Glomerular visceral epithelial cell (primary cell): ENCODE measurements around the gene EML1.

Experiments
- DNase-seq: peaks from one replicate; pipeline ENCODE4 v3.0.0-alpha.2; 2016; ENCODE audit errors: extremely low spot score

Gene EML1

DNA sequence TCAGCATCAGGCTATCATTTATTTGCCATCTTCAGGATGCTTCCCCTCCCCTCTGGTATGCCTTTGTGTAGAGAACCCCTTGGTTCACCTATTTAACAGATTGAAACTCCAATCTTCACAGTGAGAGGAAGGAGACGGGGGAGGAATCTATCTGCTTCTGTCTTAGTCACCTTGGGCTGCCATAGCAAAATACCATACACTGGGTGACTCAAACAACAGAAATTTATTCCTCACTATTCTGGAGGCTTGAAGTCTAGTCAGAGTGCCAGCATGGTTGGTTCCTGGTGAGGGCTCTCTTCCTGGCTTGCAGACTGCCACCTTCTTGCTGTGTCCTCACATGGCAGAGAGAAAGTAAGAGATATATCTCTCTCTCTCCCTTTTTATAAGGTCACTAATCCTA is 13.5 kb upstream of the EML1 start:
- DNase-seq: no peak

DNA sequence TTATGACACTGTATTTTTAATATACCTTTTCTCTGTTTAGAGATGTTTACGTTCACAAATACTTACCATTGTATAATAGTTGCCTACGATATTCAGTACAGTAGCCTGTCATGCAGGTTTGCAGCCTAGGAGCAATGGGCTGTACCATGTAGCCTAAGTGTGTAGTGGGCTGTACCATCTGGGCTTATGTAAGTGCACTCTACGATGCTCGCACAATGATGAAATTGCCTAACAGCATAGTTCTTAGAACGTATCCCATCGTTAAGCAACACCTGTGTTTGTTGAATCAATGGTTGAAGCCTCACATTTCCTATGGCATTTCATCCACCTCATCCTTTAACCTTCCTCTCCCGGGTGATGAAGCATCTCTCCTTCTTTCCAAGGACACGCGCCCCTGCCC is 12.5 kb upstream of the EML1 start:
- no peak for DNase-seq

DNA sequence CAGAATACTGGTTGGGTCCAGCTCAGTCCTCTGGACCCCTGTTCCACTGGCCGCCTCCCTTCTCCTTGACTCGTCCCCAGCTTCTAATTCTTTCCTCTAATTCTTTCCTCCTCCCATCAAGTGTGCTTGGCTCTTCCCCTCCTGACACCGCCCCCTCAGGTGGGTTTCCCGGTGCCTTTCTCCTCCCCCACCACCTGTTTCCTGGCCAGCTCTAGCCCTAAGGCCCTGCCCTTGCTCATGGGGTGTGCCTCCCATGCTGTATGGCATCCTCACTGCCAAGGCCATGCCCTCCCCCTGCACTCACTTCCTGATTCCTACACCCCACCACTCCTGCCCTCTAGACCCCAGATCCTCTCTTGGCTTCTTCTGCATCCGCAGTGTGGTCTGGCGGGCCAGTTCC is 12.1 kb upstream of the EML1 start:
- no peak for DNase-seq

DNA sequence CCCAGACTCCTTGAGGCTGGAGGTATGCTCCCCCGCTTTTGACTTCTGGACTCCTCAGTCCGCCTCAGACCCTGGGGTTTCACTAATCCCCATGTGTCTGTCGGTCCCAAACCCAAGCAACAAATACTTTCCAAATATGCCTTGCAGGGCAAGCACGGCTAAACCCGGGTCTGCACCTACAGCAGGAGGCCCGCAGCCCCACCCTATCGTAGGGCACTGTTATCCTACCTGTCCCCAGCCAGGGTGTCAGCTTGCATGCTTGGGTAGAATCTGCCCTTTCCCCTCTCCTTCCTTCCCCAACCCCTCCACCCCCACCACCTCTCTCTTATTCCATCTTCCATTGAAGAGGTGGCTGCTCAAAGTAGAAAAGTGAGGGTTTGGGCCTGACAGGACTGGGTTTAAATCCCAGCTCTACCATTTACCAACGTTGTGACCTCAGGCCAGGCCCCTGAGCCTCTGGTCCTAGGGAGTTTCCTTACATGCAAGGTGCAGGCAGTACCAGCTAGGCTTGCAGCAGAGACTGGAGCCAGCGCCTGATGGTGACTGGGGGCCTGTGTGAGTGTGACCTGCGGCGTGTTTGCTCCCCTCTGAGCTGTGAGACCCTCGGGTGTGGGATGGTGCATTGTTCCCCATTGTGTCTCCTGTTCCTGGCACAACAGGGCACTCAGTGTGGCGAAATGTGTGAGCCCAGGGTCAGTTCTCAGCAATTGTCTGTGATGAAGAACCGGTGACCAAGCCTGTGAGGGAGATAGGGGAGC is 11.2 kb upstream of the EML1 start:
- DNase-seq: no peak

DNA sequence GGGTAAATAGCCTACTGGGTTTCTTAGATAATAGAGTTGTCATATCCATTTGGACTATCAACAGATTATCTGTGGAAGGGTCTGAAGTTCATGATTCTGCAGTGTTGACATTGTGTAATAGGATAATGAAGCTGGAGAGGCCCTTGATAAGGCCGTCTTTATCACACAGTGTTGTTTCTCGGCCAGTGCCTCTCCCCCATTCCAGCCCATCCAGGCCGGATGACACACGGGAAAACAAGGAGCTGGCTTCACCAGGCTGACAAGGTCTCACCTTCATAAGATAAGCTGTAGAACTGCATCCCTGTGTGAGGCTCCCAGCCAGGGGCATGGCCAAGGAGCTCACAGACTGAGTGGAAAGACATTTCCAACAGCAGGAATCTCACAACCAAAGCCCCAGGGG is 8.7 kb upstream of the EML1 start:
- no peak for DNase-seq

DNA sequence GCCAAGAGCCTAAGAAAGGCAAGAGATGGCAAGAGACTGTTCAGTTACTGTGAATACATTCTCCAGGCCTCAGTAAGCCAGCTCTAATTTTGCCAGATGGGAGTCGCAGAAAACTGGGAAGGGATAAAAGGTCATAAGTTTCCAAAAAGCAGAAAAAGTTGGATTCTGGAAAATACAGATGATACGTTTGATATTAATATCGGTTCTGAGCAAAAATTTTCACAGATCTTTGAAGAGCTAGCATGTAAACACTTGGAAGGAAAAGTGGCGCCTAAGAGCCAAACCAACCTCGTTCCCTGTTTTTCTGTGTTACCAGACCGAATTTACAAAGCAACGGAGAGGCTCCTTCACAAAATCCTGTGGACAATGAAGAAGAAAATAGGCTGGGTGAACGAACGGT is 7.8 kb upstream of the EML1 start:
- no peak for DNase-seq

DNA sequence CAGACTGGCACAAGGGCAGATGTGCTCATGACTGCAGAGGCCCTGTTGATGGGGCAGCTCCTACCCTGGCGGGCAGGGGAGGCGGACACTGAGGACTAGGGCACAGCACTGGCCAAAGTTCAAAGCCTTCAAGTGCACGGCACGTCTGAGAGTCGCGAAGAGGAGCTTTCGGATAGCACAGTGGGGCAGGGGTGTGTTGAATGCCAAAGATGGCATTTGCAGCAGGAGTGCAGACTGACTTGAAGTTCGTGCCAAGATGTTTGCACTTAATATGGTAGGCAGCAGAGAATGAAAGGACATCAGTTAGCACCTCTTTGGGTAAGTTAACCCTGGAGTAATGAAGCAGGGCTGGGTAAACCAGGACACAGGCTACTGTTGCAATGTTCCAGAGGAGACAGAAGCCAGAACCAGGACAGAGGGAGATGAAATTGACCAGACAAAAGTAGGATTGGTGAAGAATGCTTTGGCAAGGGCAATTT is 6.7 kb upstream of the EML1 start:
- no peak for DNase-seq

DNA sequence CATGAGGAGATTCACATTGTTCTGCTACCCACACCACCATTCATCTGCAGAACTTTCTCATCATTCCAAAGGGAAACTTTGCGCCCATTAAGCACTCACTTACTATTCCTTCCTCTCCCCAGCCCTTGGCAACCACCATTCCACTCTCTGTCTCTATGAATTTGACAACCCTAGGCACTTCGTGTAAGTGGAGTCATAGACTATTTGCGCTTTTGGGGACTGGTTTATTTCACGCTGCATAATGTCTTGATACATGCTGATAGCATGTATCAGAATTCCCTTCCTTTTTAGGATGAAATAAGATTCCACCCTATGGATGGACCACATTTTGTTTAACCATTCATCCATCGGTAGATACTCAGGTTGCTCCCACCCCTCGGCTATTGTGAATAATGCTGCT is 4.5 kb upstream of the EML1 start:
- no peak for DNase-seq

DNA sequence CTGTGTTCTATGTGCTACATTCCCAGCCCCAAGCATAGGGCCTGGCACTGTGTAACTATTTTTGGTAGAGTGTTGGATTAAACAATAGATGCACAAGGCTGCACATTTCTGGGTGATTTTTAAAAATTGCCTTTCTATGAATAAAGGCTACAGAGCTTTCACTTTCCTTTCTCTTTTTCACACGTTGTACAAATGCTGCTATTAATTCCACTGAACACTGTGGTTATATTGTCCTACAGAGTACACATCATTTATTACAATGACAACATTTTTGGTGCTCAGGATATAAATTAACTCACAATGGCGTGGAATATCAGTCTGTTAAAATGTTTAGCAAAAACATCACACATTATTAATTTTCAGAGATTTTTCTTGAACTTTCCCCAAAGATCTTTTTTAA is 3.6 kb upstream of the EML1 start:
- no peak for DNase-seq

DNA sequence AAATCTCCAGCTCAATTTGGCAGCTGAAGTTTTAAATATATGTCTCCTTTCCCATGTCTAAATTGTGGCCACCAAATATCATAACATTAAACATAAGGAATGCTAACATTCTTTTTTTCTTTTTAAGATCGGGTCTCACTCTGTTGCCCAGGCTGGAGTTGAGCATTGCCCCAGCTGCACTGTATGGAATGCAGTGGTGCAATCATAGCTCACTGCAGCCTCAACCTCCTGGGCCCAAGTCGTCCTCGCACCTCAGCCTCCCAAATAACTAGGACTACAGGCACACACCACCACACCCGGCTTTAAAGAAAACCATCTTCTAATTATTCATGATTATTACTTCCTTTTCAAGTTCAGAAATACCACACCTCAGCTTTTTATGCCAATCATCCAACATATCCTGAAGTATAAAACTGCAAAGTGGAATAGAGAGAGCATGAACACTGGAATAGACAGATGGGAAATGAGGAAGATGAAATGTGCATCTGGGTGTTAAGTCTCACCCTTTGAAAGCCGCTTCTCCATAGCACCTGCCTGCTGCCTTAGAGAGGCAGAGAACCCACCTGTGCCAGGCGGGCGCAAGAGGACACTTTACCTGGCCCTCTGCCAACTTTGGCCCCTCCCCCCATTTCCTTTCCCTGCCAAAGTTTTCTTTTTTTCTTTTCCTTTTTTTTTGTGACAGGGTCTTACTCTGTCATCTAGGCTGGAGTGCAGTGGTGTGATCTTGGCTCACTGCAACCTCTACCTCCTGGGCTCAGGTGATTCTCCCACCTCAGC is 2.8 kb upstream of the EML1 start:
- DNase-seq: no peak

DNA sequence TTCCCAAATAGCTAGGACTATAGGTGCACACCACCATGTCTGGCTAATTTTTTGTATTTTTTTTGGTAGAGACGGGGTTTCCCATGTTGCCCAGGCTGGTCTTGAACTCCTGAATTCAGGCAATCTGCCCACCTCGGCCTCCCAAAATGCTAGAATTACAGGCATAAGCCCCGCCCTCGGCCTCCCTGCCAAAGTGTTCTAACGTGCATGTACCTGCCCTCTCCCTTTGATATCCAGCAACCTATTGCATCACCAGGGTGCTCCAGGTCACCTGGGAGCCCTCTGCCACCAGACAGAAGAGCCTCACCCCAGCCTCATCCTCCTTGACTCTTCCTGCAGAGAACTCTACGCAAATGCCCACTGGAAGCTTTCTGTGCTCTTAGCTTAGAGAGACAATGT is 2.2 kb upstream of the EML1 start:
- no peak for DNase-seq

DNA sequence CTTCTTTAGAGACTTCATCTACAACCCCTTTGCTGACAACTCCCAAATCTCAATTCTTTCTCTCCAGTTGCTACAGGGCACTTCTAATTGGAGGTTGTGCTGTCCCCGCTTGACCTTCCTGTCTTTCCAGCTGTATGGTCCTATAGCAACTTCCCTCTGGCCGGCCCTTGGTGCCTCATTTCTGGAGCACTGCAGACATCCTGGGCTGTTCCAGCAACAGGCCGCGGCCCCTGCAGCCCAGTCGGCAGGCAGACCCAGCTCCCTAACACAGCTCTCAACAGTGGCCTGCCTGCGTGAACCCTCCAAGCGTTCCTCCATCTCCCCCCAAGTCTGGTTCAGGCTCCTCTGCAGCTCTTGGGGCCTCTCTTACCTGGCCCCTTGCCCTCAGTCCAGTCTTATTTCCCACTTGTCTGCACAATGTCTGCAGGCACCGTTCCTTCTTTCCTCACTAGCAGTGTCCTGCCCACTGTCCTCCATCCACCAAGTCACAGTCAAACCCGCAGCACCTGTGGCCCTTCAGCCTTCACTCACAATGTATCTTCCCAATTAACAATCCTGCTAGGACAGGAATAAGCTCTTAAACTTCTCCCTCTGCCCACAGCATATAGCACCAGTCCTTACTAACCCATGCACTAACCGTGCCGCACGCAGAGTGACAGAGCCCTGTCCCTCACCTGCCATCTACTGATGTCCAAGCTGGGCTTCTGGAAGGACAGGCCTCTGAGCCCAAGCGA is 1.6 kb upstream of the EML1 start:
- DNase-seq: no peak

DNA sequence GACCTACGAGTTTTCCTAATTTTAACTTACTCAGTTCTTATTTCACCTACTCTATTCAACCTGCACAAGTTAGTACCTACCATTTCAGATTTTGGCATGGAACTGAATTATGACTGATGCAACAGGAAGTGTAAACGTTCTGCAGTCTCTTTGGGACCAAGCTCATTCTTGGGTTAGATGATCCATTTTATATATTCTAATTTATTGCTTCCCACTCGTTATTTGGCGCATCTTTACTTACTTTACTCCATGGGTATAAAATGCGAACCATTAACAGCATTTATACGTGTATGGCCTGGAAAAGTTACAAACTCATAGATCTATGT is 1.0 kb upstream of the EML1 start:
- DNase-seq: no peak

DNA sequence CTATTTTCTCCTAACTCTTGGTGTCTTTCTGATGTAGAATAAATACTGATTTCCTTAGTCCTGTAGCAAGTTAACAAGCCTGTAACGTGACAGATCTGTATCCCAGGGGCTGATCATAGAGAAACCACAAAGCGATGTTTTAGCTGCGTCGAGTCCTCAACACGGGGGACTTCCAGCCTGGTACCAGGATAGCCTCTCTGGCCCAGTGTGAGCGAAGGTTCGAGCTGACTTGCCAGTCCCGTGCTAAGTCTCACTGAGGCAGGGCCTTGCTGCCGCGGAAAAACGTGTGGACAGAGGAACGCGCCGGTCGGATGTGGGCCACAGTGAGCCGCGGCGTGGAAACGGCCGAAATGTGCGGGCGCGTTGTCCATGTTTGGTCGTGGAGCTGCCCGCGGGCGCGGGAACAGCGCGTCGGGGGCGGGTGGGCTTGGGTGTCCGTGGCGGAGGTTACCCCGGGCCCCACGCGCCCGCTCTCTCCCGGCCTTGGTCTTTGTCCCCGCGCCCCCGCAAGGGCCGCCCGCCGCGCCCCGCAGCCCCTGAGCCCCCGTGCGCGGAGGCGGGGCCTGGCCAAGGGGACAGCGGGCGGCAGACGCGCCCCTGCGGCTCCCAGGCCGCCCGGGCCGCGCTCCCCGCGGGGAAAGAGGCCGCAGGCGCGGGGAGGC is 531 bp upstream of the EML1 start:
- DNase-seq: no peak

DNA sequence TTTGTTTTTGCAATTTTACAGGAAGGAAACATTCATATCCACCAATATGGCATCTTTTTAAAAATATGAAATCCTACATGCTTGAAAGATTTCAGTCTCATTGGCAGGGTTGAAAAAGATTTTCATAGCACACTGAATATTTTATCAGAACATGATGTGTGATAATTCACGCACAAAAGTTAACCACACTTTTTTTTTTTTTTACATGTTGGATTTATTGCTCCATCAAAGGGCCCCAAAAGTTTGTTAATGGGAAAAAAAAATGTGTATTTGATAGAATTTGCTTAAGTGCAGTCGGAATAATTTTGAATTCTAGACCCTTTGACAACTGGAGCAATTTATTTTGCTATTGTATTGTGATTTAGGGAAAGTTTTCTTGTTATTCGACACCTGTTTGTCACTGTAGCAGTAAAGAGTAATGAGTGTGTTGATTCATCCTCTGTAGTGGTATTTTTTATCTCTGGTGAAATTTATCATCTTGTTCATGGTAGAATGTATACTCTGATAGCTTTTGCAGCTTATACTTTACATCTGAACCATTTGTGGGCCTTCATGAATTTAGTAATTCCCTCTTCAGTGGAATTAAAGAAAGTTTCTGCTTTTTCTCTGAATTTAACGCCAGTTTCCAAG is 1.1 kb downstream of the EML1 start:
- DNase-seq: no peak

DNA sequence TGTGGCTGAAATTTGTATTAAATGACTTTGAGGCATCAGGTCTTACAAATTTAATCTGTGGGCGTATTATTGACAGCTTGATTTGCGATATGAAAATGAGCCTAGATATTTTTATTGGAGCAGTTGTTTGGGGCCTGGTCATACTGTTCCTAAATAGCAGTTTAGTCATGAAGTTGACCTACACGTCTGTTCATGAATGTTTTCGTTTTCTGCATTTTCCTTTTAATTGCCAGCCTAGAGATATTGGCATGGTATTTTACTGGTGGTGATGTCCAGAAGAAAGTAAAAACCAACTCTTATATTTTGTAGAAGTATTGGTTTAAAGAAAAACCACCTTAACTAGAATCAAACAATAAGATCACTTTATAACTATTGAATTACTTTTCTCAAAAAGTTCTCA is 1.8 kb downstream of the EML1 start:
- no peak for DNase-seq

DNA sequence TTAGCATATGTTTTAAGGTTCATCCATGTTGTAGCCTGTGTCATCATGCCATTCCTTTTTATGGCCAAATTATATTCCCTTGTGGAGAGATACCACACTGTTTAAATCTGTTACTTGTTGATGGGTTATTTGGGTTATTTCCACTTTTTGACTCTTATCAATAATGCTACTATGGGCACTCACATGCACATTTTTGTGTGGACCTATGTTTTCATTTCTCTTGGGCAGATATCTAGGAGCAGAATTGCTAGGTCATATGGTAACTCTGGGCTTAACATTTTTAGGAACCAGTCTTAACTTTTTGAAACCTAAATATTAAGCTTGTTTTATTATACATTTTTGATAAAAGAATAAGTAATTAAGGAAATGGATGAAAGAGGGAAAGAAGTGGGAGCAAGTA is 4.0 kb downstream of the EML1 start:
- no peak for DNase-seq

DNA sequence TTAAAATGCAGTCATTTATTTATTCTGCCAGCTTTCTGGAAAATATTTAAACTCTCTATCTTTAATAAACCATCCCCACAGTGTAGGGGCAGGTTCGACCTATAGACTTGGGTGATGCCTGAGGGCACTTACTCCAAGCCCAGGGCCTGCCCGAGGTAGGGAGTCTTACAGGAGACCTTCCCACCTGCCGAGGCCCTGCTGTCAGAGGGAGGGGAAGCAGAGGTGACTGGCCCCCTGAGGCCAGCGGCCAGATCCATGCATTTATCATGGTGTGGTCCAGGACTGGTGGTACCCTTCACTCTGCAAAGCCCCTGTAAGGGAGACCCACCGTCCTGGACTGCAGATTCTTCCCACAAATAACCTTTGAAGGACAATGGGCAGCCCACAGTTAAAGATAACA is 7.6 kb downstream of the EML1 start:
- DNase-seq: no peak

DNA sequence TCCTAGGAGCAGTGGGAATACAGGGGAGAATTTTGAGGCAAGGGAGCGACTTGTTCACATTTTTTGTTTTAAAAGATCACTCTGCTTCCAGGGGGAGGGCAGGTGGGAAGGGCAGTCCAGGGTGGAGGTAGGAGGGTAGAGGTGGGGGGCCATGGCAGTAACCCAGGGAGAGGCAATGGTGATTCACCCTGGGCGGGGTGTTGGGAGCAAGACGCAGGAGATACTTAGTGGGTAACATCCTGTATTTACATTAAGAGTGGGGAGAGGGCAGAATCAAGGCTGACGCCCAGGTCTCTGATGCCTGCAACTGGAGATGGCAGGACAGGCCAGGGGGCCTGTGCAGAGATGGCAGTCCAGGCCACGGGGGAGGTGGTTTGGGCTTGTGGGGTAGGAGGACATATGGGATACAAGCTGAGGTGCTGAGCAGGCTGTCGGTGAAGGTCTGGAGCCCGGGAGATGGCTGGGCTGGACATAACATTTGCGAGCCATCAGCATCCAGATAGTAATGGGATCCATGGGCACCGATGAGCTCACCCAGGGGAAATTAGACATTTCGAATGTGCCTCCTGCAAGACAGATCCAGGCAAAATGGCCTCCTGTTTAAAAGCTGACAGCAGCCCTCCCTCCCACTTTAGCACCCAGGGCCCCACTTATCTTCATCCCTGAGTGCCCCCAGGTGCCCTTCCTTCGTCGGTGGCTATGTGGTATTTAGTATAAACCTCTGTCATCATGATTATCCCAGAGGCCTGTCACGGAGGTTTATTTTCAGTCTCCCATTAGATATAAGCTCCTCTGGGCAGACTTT is 9.3 kb downstream of the EML1 start:
- DNase-seq: no peak

DNA sequence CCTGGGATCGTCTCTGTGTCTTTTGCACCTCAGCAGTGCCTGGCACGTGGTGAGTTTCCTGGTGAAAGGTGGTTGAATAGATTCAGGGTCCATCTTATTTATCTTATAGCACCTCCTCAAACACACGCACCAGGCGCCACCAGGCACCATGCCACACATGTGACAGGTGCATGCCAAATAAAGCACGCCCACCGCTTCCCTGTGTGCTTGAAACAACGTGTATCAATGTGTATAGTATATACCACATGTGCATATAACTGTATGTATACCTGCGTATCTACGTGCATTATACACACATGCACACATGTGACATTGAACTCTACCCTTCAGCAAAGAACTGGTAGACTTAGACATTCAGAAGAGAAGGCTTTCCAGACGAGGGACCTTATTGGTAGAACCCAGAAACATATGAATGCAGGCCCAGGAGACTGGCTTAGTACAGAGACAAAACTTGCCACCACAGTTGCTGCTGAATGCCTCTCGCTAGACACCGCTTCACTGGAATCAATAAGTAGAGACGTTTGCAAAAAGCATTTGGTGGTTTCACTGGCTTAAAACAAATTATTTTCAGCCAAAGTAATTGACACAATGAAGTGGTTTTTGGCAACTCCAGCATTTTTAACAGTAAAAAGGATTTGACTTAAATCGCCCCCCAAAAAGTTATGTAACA is 10.0 kb downstream of the EML1 start:
- no peak for DNase-seq

DNA sequence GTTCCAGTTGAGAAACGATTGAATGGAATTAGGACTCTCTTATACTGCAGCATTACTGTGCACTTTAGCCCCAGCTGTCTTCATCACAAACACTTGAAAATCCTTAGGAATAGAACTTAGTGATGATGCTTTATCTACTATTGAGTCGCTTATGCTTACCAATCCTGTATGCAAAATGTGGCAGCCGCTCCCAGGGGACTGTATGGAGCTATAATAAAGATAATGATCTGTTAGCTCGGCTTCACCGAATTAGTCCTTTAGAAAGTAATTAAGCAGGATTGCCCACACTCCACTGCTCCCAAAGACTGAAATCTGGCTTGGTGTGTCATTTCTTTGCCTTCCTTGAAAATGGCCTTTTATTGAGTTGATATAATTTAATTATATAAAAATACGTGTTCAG is 10.6 kb downstream of the EML1 start:
- DNase-seq: no peak
